Vagina (tissue), 2 donors: ENCODE data around the gene TENM4. TPM values are rescaled to one million over a fixed set of nuclear protein-coding genes. Genes with fewer than 3 reads are reported as not detected.

Experiments used
- DNase-seq, 2 donors: peaks; one replicate each; pipeline ENCODE4 v3.0.0-alpha.2; 2017; ENCODE audit errors: extremely low spot score in 2 of 2
- H3K27ac ChIP-seq: fragments of 200-600 bp; sonication (generic); one replicate; pipeline ENCODE4 v1.5.1; 2019
- H3K27me3 ChIP-seq: fragments of 200-600 bp; sonication (generic); one replicate; pipeline ENCODE4 v1.5.1; 2019
- H3K36me3 ChIP-seq, 2 donors: fragments of 200-600 bp; sonication (generic); one replicate each; pipeline ENCODE4 v1.5.1; 2017 to 2019
- H3K4me1 ChIP-seq: fragments of 200-600 bp; sonication (generic); one replicate; pipeline ENCODE4 v1.5.1; 2019
- H3K4me3 ChIP-seq, 2 donors: fragments of 200-600 bp; sonication (generic); 1 replicate in 1 of 2; 2 replicates in 1 of 2; pipeline ENCODE4 v1.5.1; 2016 to 2019
- H3K9me3 ChIP-seq: fragments of 200-600 bp; sonication (generic); one replicate; pipeline ENCODE4 v1.5.1; 2019
- CTCF ChIP-seq, 3 experiments: fragments of 450-650 bp in 2 of 3; fragments of 200-600 bp in 1 of 3; sonication (generic) in 1 of 3; IDR thresholded peaks; one replicate each; pipeline ENCODE4 v1.5.1; 2017 to 2019; ENCODE audit warnings: antibody characterized with exemption in 3 of 3, mild to moderate bottlenecking in 2 of 3, moderate library complexity in 2 of 3
- POLR2A ChIP-seq, 2 donors: fragments of 450-650 bp; IDR thresholded peaks; one replicate each; pipeline ENCODE4 v1.6.1; 2017; ENCODE audit warnings: antibody characterized with exemption in 2 of 2, mild to moderate bottlenecking in 2 of 2, moderate library complexity in 2 of 2
- POLR2AphosphoS5 ChIP-seq, 2 donors: sonication (generic); formaldehyde crosslinking; IDR thresholded peaks; one replicate each; pipeline ENCODE4 v1.9.0; 2017; ENCODE audit warnings: antibody characterized with exemption in 2 of 2, mild to moderate bottlenecking in 2 of 2, low read depth in 1 of 2; ENCODE audit not compliant: insufficient read depth in 1 of 2
- intact Hi-C: fragments of 100-400 bp; cut with DNase I; formaldehyde crosslinking; loops from one replicate; pipeline ENCODE4 v1.15.1; 2023
- total RNA-seq: library from RNA; depleted of rRNA; stranded (reverse); fragments of >200 nt; gene quantifications from one replicate; pipeline ENCODE4 v1.2.3, GENCODE V29; 2016

Gene TENM4
- total RNA-seq, 1 donor from 2014 or later: 12.5 TPM

- no peak overlapping the region for H3K4me3 ChIP-seq
- TF ChIP-seq POLR2AphosphoS5 (IDR thresholded peaks at IDR 0.05; ENCODE audit: insufficient read depth in 1 of 2, low read depth in 1 of 2) (no peak), CTCF (IDR thresholded peaks at IDR 0.05) (no peak), POLR2A (IDR thresholded peaks at IDR 0.05) (no peak)
- no peak overlapping the region for H3K27ac ChIP-seq
- no peaks in the 10 kb centered on the region for H3K9me3 ChIP-seq
- H3K4me1 ChIP-seq: no peaks in the 10 kb centered on the region
- DNase-seq: no peak
- H3K36me3 ChIP-seq: no peaks in the 10 kb centered on the region
- H3K27me3 ChIP-seq: no peaks in the 10 kb centered on the region
- intact Hi-C loops: no loop called here
These were observed 486.1 kb downstream of the TENM4 start for GRCh38 chr11:78954696-78955095.

GRCh38 chr11:78954261-78954660, 486.6 kb downstream of the TENM4 start:
- Histone ChIP-seq H3K4me3 (no peak overlapping the region), H3K36me3 (no peaks in the 10 kb centered on the region), H3K4me1 (no peaks in the 10 kb centered on the region), H3K27ac (no peak overlapping the region), H3K9me3 (no peaks in the 10 kb centered on the region), H3K27me3 (no peaks in the 10 kb centered on the region)
- intact Hi-C loops: no loop called here
- TF ChIP-seq POLR2AphosphoS5 (IDR thresholded peaks at IDR 0.05; ENCODE audit: insufficient read depth in 1 of 2, low read depth in 1 of 2): no peak
- TF ChIP-seq CTCF (IDR thresholded peaks at IDR 0.05): no peak
- TF ChIP-seq POLR2A (IDR thresholded peaks at IDR 0.05): no peak
- DNase-seq: no peak

GRCh38 chr11:78952890-78953289, 487.9 kb downstream of the TENM4 start:
- Histone ChIP-seq H3K27me3 (no peaks in the 10 kb centered on the region), H3K27ac (no peak overlapping the region), H3K4me1 (peaks cover under 1% of the 10 kb centered on the region), H3K4me3 (no peak overlapping the region), H3K9me3 (no peaks in the 10 kb centered on the region), H3K36me3 (no peaks in the 10 kb centered on the region)
- no peak for DNase-seq
- intact Hi-C loops: no loop called here
- TF ChIP-seq POLR2AphosphoS5 (IDR thresholded peaks at IDR 0.05; ENCODE audit: insufficient read depth in 1 of 2, low read depth in 1 of 2) (no peak), CTCF (IDR thresholded peaks at IDR 0.05) (no peak), POLR2A (IDR thresholded peaks at IDR 0.05) (no peak)

- Histone ChIP-seq H3K36me3 (no peaks in the 10 kb centered on the region), H3K4me1 (peaks cover 8% of the 10 kb centered on the region), H3K27me3 (no peaks in the 10 kb centered on the region), H3K9me3 (no peaks in the 10 kb centered on the region), H3K4me3 (no peak overlapping the region), H3K27ac (no peak overlapping the region)
- TF ChIP-seq CTCF (IDR thresholded peaks at IDR 0.05) (no peak), POLR2AphosphoS5 (IDR thresholded peaks at IDR 0.05; ENCODE audit: insufficient read depth in 1 of 2, low read depth in 1 of 2) (no peak), POLR2A (IDR thresholded peaks at IDR 0.05) (no peak)
- intact Hi-C loops: no loop called here
- no peak for DNase-seq
These were observed 488.7 kb downstream of the TENM4 start for GRCh38 chr11:78952175-78952574.

GRCh38 chr11:78949976-78950690, 490.7 kb downstream of the TENM4 start:
- no peak overlapping the region for H3K4me3 ChIP-seq
- intact Hi-C loops: no loop called here

More at GRCh38 chr11:78949976-78950690, 490.7 kb downstream of the TENM4 start:
- DNase-seq: no peak
- TF ChIP-seq POLR2A (IDR thresholded peaks at IDR 0.05) (no peak), CTCF (IDR thresholded peaks at IDR 0.05) (no peak), POLR2AphosphoS5 (IDR thresholded peaks at IDR 0.05; ENCODE audit: insufficient read depth in 1 of 2, low read depth in 1 of 2) (no peak)
- no peaks in the 10 kb centered on the region for H3K9me3 ChIP-seq
- H3K27me3 ChIP-seq: no peaks in the 10 kb centered on the region
- no peaks in the 10 kb centered on the region for H3K36me3 ChIP-seq
- peaks cover 9% of the 10 kb centered on the region for H3K4me1 ChIP-seq
- H3K27ac ChIP-seq: no peak overlapping the region
